Stimulated activated naive CD4-positive, alpha-beta T cell (primary cell): ENCODE measurements around the gene ARPC2.

Experiments used
- DNase-seq, 6 experiments: peaks; one replicate each; lab custom pipeline; 2025; lab: John Stamatoyannopoulos, UW

Gene ARPC2

GRCh38 chr2:218217360-218218267, 625 bp downstream of the ARPC2 start:
- DNase-seq, result peak; percentile 39 to 71 (median 62)

GRCh38 chr2:218218268-218219185, 1.5 kb downstream of the ARPC2 start:
- DNase-seq, result peak in 3 of 6 experiments; percentile 24 to 46 (median 35)

GRCh38 chr2:218219934-218220333, 2.9 kb downstream of the ARPC2 start:
- DNase-seq, result no peak

GRCh38 chr2:218221000-218221399, 4.0 kb downstream of the ARPC2 start:
- peak in 1 of 6 experiments; percentile 8 for DNase-seq

GRCh38 chr2:218223046-218223445, 6.1 kb downstream of the ARPC2 start:
- DNase-seq, result no peak

GRCh38 chr2:218224186-218224585, 7.2 kb downstream of the ARPC2 start:
- no peak for DNase-seq

GRCh38 chr2:218226903-218227302, 9.9 kb downstream of the ARPC2 start:
- no peak for DNase-seq

- DNase-seq, result no peak
These were observed 11.5 kb downstream of the ARPC2 start for GRCh38 chr2:218228366-218229090.

- peak in 3 of 6 experiments; percentile 46 to 51 (median 49) for DNase-seq
These were observed 12.2 kb downstream of the ARPC2 start for GRCh38 chr2:218229239-218229638.

GRCh38 chr2:218229851-218230250, 12.9 kb downstream of the ARPC2 start:
- no peak for DNase-seq

GRCh38 chr2:218230882-218231281, 13.9 kb downstream of the ARPC2 start:
- DNase-seq, result peak in 1 of 6 experiments; percentile 9

- no peak for DNase-seq
These were observed 16.6 kb downstream of the ARPC2 start for GRCh38 chr2:218233543-218233942.

GRCh38 chr2:218234521-218234920, 17.5 kb downstream of the ARPC2 start:
- DNase-seq, result no peak

- DNase-seq, result no peak
These were observed 18.0 kb downstream of the ARPC2 start for GRCh38 chr2:218235017-218235416.

GRCh38 chr2:218236829-218237228, 19.8 kb downstream of the ARPC2 start:
- no peak for DNase-seq

GRCh38 chr2:218238887-218239286, 21.9 kb downstream of the ARPC2 start:
- no peak for DNase-seq

- no peak for DNase-seq
These were observed 27.2 kb downstream of the ARPC2 start for GRCh38 chr2:218244204-218244603.

GRCh38 chr2:218244665-218245064, 27.7 kb downstream of the ARPC2 start:
- no peak for DNase-seq

GRCh38 chr2:218245214-218245613, 28.2 kb downstream of the ARPC2 start:
- no peak for DNase-seq

GRCh38 chr2:218249691-218250090, 32.7 kb downstream of the ARPC2 start:
- no peak for DNase-seq

- DNase-seq, result no peak
These were observed 35.7 kb downstream of the ARPC2 start for GRCh38 chr2:218252509-218253231.
